HL-60 (cell line): ENCODE results near the gene GBP2.

Source experiments
- CTCF ChIP-seq: IDR thresholded peaks from one replicate; pipeline ENCODE4 v1.5.1; 2011; ENCODE audit warnings: low read length, control low read depth, inconsistent platforms; ENCODE audit not compliant: insufficient read depth
- POLR2AphosphoS5 ChIP-seq: IDR thresholded peaks from 2 replicates; pipeline ENCODE4 v1.6.1; 2012; ENCODE audit warnings: low read depth
- SPI1 ChIP-seq: IDR thresholded peaks from 2 replicates; pipeline ENCODE4 v1.6.1; 2012; ENCODE audit warnings: low read depth, mild to moderate bottlenecking, borderline replicate concordance

- TF ChIP-seq CTCF (no peak), SPI1 (no peak), POLR2AphosphoS5 (no peak)
Observed at GRCh38 chr1:89104147-89104546, 21.8 kb downstream of the GBP2 start.
